CD4-positive, alpha-beta T cell (primary cell): ENCODE measurements around the gene CCSER1. TPM values are rescaled to one million over a fixed set of nuclear protein-coding genes. Genes with fewer than 3 reads are reported as not detected.

Source experiments
- ATAC-seq: fragments of 200-7000 bp; cut with Tn5 transposase; one replicate; pipeline ENCODE4 v1.10.0; 2022; ENCODE audit warnings: mild to moderate bottlenecking; ENCODE audit not compliant: poor library complexity
- CTCF ChIA-PET: fragments of 350-600 bp; sonication (Branson Sonifier 250); formaldehyde crosslinking; loops from one replicate; lab custom pipeline; 2021; ENCODE audit warnings: antibody characterized with exemption, inconsistent platforms; lab: Charles Lee
- POLR2A ChIA-PET: fragments of 350-600 bp; sonication (Branson Sonifier 250); formaldehyde crosslinking; loops from one replicate; lab custom pipeline; 2021; ENCODE audit warnings: antibody characterized with exemption, inconsistent platforms; lab: Charles Lee
- DNase-seq, 14 experiments: peaks; one replicate each; pipeline ENCODE4 v3.0.0-alpha.2; 2013 to 2020; ENCODE audit warnings: mixed read lengths in 2 of 14
- H3K27ac ChIP-seq, 2 donors: one replicate each; pipeline versions ENCODE4 v1.5.1 to v1.7.0; 2013; ENCODE audit warnings: low read length in 2 of 2, low read depth in 1 of 2, mild to moderate bottlenecking in 1 of 2
- H3K27me3 ChIP-seq, 2 experiments: 1 replicate in 1 of 2; 2 replicates in 1 of 2; pipeline versions ENCODE4 v1.6.1 to v1.7.0; 2013; ENCODE audit warnings: low read length in 2 of 2, control low read depth in 1 of 2, mild to moderate bottlenecking in 1 of 2, moderate library complexity in 1 of 2; ENCODE audit not compliant: insufficient read depth in 2 of 2, control insufficient read depth in 1 of 2
- H3K36me3 ChIP-seq: one replicate; pipeline ENCODE4 v1.6.1; 2013; ENCODE audit warnings: low read length, control low read depth; ENCODE audit not compliant: insufficient read depth
- H3K4me1 ChIP-seq: one replicate; pipeline ENCODE4 v1.6.1; 2013; ENCODE audit warnings: low read length, control low read depth; ENCODE audit not compliant: insufficient read depth
- H3K4me3 ChIP-seq: one replicate; pipeline ENCODE4 v1.5.1; 2013; ENCODE audit warnings: mild to moderate bottlenecking, low read length, moderate library complexity
- H3K9me3 ChIP-seq, 2 experiments: 1 replicate in 1 of 2; 2 replicates in 1 of 2; pipeline versions ENCODE4 v1.6.1 to v1.7.0; 2013; ENCODE audit warnings: low read length in 2 of 2, mild to moderate bottlenecking in 2 of 2, control low read depth in 1 of 2, moderate library complexity in 1 of 2; ENCODE audit not compliant: control insufficient read depth in 1 of 2, insufficient read depth in 1 of 2
- H3K27ac Mint-ChIP-seq: one replicate; pipeline ENCODE4 v1.8.0; 2020; ENCODE audit warnings: mixed read lengths
- H3K27me3 Mint-ChIP-seq: one replicate; pipeline ENCODE4 v1.8.0; 2021; ENCODE audit warnings: mixed read lengths
- H3K36me3 Mint-ChIP-seq: one replicate; pipeline ENCODE4 v1.8.0; 2021; ENCODE audit warnings: low read depth, mixed read lengths
- H3K4me1 Mint-ChIP-seq: one replicate; pipeline ENCODE4 v1.8.0; 2021; ENCODE audit warnings: low read depth, mixed read lengths
- H3K4me3 Mint-ChIP-seq: one replicate; pipeline ENCODE4 v1.8.0; 2020; ENCODE audit warnings: mild to moderate bottlenecking, mixed read lengths
- H3K9me3 Mint-ChIP-seq: one replicate; pipeline ENCODE4 v1.8.0; 2020; ENCODE audit warnings: mixed read lengths
- intact Hi-C, 2 experiments: fragments of 100-400 bp; cut with DNase I in 1 of 2; cut with micrococcal nuclease in 1 of 2; formaldehyde crosslinking; loops; one replicate each; pipeline versions ENCODE4 v1.15.1 to v1.9.0; 2023 to 2025; cut with DNase I, micrococcal nuclease
- total RNA-seq, 174 experiments: library from RNA in 2 of 174; stranded (reverse) in 2 of 174; gene quantifications; one replicate each; pipeline ENCODE4 v1.2.3 and lab custom pipeline; 2021 to 2026
- TF ChIP-seq, protein P1 (sequence below): fragments of 200-600 bp; IDR thresholded peaks from one replicate; pipeline ENCODE4 v1.8.0; 2022; ENCODE audit warnings: antibody characterized with exemption, mild to moderate bottlenecking

CCSER1 gene
- total RNA-seq, 2 experiments from 2014 or later = 0.36 to 0.71 TPM

DNA sequence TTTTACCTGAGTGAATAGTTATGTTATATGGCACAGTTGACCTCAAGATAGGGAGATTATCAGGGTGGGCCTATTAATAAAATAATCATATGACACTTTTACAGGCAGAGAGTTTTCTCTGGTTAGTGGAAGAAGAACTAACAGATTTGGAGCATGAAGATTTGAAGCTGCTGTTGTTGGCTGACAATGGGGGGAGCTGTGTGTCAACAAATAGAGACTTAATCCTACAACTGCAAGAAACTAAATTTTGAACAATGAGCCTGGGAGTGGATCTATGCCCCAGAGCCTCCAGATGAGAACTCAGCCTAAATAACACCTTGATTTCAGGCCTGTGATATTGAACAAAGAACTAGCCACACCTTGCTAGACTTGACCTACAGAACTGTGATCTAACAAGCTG lies 7.2 kb upstream of the CCSER1 start:
- Mint-ChIP-seq H3K4me1 (no peaks in the 10 kb centered on the region), H3K36me3 (no peaks in the 10 kb centered on the region), H3K27me3 (peaks cover 18% of the 10 kb centered on the region), H3K27ac (no peak overlapping the region), H3K9me3 (no peaks in the 10 kb centered on the region), H3K4me3 (no peak overlapping the region)
- DNase-seq (peak in 1 of 14 experiments; percentile 7), ATAC-seq (no peak)
- intact Hi-C loops = no loop called here
- H3K9me3 ChIP-seq = no peaks in the 10 kb centered on the region
- H3K36me3 ChIP-seq = no peaks in the 10 kb centered on the region
- no peak overlapping the region for H3K4me3 ChIP-seq
- H3K27me3 ChIP-seq = no peaks in the 10 kb centered on the region
- H3K4me1 ChIP-seq = no peaks in the 10 kb centered on the region
- ChIA-PET POLR2A (no interaction called here), CTCF (no interaction called here)
- TF ChIP-seq, protein P1, sequence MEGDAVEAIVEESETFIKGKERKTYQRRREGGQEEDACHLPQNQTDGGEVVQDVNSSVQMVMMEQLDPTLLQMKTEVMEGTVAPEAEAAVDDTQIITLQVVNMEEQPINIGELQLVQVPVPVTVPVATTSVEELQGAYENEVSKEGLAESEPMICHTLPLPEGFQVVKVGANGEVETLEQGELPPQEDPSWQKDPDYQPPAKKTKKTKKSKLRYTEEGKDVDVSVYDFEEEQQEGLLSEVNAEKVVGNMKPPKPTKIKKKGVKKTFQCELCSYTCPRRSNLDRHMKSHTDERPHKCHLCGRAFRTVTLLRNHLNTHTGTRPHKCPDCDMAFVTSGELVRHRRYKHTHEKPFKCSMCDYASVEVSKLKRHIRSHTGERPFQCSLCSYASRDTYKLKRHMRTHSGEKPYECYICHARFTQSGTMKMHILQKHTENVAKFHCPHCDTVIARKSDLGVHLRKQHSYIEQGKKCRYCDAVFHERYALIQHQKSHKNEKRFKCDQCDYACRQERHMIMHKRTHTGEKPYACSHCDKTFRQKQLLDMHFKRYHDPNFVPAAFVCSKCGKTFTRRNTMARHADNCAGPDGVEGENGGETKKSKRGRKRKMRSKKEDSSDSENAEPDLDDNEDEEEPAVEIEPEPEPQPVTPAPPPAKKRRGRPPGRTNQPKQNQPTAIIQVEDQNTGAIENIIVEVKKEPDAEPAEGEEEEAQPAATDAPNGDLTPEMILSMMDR = no peak
- H3K27ac ChIP-seq = no peak overlapping the region

DNA sequence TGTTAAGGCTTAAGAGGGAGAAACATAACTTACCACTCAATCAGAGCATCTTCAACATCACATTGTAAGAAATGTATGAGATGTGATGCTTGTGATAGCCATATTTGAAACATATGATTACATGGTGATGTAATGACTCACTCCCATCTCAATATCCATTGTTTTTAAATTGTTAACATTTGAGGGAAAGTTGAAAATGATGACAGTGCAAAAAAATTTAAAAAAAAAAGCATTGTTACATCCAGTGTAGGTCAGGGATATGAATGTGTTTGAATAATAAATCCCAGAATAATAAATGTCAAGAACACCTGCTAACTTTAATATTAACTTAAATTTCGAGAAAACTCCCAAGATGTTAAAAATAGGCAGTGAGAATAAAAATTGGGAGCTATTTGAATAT lies 6.4 kb upstream of the CCSER1 start:
- no peaks in the 10 kb centered on the region for H3K4me1 ChIP-seq
- no peak overlapping the region for H3K4me3 Mint-ChIP-seq
- no peak for DNase-seq
- peaks cover 26% of the 10 kb centered on the region for H3K27me3 Mint-ChIP-seq
- ChIA-PET CTCF (no interaction called here), POLR2A (no interaction called here)
- intact Hi-C loops = no loop called here
- H3K4me3 ChIP-seq = no peak overlapping the region
- H3K36me3 Mint-ChIP-seq = no peaks in the 10 kb centered on the region
- no peaks in the 10 kb centered on the region for H3K36me3 ChIP-seq
- H3K9me3 Mint-ChIP-seq = no peaks in the 10 kb centered on the region
- no peak overlapping the region for H3K27ac ChIP-seq
- no peaks in the 10 kb centered on the region for H3K9me3 ChIP-seq
- no peaks in the 10 kb centered on the region for H3K27me3 ChIP-seq
- no peaks in the 10 kb centered on the region for H3K4me1 Mint-ChIP-seq
- TF ChIP-seq, protein P1 = no peak
- no peak overlapping the region for H3K27ac Mint-ChIP-seq
- no peak for ATAC-seq

DNA sequence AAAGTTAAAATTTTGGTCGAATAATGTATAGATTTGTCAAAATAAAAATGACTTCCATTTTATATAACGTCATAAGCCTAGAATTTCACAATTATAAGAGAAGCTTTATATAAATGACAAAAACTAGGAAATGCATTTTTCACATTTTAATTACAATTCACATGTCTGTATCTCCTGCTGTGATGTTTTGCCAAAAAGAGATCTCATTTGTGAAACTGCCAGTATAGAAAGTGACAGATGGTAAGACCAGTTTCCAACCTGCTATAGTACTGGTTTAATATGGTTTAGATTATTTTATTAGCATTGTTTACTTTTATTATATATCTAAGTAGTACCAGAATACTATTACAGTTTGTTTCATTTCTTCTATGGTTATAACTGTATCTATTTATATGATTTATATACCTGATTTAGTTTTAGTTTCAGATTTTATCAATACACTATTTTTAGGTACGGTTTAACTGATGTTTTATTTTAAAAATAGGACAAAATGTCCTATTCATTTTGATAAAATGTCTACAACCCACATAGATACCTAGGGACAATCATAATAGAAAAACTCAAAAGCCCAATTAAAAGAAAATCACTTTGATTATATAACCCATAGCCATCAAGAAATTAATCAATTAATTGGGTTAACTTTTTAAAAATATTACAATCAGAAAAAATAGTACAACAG lies 5.4 kb upstream of the CCSER1 start:
- no peak overlapping the region for H3K27ac ChIP-seq
- ChIA-PET POLR2A (no interaction called here), CTCF (no interaction called here)
- H3K9me3 ChIP-seq = no peaks in the 10 kb centered on the region
- Mint-ChIP-seq H3K36me3 (no peaks in the 10 kb centered on the region), H3K4me1 (peaks cover 7% of the 10 kb centered on the region), H3K27me3 (peaks cover 36% of the 10 kb centered on the region), H3K27ac (no peak overlapping the region), H3K9me3 (no peaks in the 10 kb centered on the region), H3K4me3 (no peak overlapping the region)
- H3K27me3 ChIP-seq = peaks cover 7 to 9% of the 10 kb centered on the region in 2 experiments
- no peaks in the 10 kb centered on the region for H3K36me3 ChIP-seq
- no peak overlapping the region for H3K4me3 ChIP-seq
- peaks cover 2% of the 10 kb centered on the region for H3K4me1 ChIP-seq
- TF ChIP-seq, protein P1 = no peak
- intact Hi-C loops = no loop called here
- DNase-seq (no peak), ATAC-seq (no peak)
